BE2C (cell line): Measurements from ENCODE around the gene ARHGEF39. TPM values are rescaled to one million over a fixed set of nuclear protein-coding genes. Genes with fewer than 3 reads are reported as not detected.

Source experiments
- DNase-seq: peaks from one replicate; pipeline ENCODE4 v3.0.0-alpha.2; 2020
- H3K27me3 ChIP-seq: fragments of 250-450 bp; sonication (Bioruptor Pico); 2 replicates; pipeline ENCODE4 v1.5.1; 2020; ENCODE audit warnings: mild to moderate bottlenecking
- H3K36me3 ChIP-seq: fragments of 250-450 bp; sonication (Bioruptor Pico); 2 replicates; pipeline ENCODE4 v1.5.1; 2020; ENCODE audit warnings: mild to moderate bottlenecking
- H3K4me1 ChIP-seq: fragments of 250-450 bp; sonication (Bioruptor Pico); 2 replicates; pipeline ENCODE4 v1.5.1; 2020
- H3K4me3 ChIP-seq: 2 replicates; pipeline ENCODE4 v1.5.1; 2011; ENCODE audit warnings: low read depth, low read length
- H3K9me3 ChIP-seq: fragments of 250-450 bp; sonication (Bioruptor Pico); 2 replicates; pipeline ENCODE4 v1.5.1; 2020
- polyA plus RNA-seq: library from polyadenylated mRNA; unstranded; fragments of >200 nt; gene quantifications from one replicate; pipeline ENCODE4 v1.2.1, GENCODE V29; 2012; ENCODE audit warnings: low read depth, missing spikeins; ENCODE audit not compliant: insufficient read length, insufficient read depth
- TF ChIP-seq, protein P1 (sequence below): IDR thresholded peaks from 2 replicates; pipeline ENCODE4 v1.5.1; 2012; ENCODE audit warnings: mild to moderate bottlenecking, low read depth, low read length

Gene ARHGEF39, protein sequence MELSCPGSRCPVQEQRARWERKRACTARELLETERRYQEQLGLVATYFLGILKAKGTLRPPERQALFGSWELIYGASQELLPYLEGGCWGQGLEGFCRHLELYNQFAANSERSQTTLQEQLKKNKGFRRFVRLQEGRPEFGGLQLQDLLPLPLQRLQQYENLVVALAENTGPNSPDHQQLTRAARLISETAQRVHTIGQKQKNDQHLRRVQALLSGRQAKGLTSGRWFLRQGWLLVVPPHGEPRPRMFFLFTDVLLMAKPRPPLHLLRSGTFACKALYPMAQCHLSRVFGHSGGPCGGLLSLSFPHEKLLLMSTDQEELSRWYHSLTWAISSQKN
- 1.0 TPM for polyA plus RNA-seq

DNA sequence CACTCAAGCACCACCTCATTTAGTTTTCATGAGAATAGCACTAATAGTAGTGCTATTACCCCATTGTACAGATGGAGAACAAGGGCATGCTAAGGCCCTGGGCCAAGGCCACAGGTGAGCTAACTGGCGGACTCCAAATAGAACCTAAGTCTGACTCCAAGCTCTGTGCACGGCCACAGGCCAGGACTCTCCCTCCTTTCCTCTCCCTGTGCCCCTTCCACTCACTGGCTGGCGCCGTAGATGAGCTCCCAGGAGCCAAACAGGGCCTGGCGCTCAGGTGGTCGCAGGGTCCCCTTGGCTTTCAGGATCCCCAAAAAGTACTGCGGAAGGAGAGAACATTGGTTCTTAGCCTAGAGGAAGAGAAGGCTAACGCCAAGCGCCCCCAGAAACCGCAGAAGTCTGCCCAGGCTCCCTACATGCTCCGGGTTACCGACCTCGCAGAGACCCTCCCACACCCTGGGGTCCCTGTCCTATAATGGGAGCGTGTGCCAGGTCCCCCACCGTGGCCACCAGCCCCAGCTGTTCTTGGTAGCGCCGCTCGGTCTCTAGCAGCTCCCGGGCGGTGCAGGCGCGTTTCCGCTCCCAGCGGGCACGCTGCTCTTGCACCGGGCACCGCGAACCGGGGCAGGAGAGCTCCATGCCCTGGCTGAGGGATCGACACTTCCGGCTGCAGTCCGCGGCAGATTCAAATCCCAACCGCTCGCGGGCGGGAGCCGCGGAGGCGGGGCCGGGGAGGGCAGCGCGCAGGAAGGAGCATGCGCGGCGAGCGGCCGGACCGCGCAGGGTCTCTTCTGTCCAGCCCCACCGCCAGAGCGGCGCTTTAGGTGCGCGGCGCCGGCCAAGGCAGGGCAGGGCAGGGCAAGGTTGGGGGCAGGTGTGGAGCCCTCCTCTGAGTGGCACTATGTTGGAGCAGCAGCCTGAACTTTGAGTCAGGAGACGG is at the start of gene ARHGEF39:
Gene ARHGEF39 (minus strand): TSS at position 665 of the 940 bp plus-strand sequence. CDS start 26 bp downstream, at position 639.
- Histone ChIP-seq H3K4me3 (peak within 1 kb of the TSS; percentile 78), H3K36me3 (peaks cover 4% of the 10 kb centered on the region), H3K4me1 (no peaks in the 10 kb centered on the region), H3K9me3 (no peaks in the 10 kb centered on the region), H3K27me3 (no peaks in the 10 kb centered on the region)
- TF ChIP-seq, protein P1, sequence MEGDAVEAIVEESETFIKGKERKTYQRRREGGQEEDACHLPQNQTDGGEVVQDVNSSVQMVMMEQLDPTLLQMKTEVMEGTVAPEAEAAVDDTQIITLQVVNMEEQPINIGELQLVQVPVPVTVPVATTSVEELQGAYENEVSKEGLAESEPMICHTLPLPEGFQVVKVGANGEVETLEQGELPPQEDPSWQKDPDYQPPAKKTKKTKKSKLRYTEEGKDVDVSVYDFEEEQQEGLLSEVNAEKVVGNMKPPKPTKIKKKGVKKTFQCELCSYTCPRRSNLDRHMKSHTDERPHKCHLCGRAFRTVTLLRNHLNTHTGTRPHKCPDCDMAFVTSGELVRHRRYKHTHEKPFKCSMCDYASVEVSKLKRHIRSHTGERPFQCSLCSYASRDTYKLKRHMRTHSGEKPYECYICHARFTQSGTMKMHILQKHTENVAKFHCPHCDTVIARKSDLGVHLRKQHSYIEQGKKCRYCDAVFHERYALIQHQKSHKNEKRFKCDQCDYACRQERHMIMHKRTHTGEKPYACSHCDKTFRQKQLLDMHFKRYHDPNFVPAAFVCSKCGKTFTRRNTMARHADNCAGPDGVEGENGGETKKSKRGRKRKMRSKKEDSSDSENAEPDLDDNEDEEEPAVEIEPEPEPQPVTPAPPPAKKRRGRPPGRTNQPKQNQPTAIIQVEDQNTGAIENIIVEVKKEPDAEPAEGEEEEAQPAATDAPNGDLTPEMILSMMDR: peak; percentile 36
- DNase-seq: peak; percentile 88

DNA sequence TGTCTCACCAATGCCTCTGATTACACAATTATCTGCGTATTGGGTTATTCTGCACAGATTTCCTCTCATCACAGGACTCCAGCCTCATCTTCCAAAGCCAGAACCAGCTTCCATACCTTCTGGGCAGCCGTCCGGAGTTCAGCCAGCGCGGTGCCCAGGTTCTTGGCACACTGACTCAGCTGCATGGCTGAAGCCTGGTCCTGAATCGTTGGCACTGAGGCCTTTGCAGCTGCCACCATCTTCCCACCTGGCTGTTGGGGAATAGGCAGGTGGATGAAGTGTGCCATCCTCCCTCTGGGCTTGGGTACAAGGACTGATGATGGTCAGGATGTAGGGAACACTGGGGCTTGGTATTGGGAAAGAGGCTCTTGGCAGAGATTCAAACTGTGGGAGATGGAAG is 49.1 kb upstream of the ARHGEF39 start:
- TF ChIP-seq, protein P1: no peak
- DNase-seq: no peak
- no peak overlapping the region for H3K4me3 ChIP-seq
- no peaks in the 10 kb centered on the region for H3K4me1 ChIP-seq
- no peaks in the 10 kb centered on the region for H3K27me3 ChIP-seq
- H3K36me3 ChIP-seq: peaks cover 82% of the 10 kb centered on the region
- no peaks in the 10 kb centered on the region for H3K9me3 ChIP-seq

DNA sequence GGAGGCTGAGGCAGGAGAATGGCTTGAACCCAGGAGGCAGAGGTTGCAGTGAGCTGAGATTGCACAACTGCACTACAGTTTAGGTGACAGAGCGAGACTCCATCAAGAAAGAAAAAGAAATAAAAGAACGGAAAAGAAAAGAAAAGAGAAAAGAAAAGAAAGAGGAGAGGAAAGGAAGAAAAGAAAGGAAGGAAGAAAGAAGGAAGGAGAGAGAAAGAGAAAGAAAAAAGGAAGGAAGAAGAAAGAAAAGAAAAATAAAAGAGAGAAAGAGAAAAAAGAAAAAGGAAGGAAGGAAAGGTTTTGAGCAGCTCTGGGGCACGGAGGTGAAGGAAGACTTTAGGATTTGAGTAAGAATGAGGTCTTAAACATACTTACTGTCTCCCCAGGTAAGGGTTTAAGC is 48.6 kb upstream of the ARHGEF39 start:
- Histone ChIP-seq H3K36me3 (peaks cover 82% of the 10 kb centered on the region), H3K27me3 (no peaks in the 10 kb centered on the region), H3K4me3 (no peak overlapping the region), H3K4me1 (no peaks in the 10 kb centered on the region), H3K9me3 (no peaks in the 10 kb centered on the region)
- TF ChIP-seq, protein P1: no peak
- DNase-seq: no peak

DNA sequence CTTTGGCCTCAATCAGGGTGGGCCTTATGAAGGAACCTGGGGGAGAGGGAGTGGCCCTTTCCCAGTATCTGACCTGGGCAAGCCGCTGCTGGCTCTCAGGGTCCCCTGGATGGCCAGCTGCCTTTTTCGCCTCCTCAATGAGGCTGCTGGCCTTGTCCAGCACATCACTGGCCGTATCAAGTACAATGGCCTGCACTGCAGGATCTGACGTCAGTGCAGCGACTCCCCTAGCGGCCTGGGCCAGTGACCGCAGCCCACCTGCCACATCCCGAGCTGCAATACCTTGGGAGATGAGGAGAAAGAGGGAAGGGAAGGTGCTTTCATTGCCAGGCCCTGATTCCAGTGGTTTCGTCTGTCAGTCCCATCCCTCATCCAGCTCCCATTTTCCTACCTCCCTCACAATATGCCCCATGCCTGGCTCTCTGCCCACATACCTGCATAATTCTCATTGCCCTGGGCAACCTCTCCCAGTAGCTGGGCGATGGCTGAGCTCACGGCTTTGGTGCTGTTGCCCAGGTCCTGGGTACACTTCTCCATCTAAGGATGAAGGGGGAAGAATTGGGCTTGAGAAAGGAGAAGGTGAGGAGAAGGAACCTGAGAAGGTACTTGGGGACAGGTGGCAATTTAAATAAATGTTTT is 47.9 kb upstream of the ARHGEF39 start:
- DNase-seq: no peak
- peaks cover 82% of the 10 kb centered on the region for H3K36me3 ChIP-seq

DNA sequence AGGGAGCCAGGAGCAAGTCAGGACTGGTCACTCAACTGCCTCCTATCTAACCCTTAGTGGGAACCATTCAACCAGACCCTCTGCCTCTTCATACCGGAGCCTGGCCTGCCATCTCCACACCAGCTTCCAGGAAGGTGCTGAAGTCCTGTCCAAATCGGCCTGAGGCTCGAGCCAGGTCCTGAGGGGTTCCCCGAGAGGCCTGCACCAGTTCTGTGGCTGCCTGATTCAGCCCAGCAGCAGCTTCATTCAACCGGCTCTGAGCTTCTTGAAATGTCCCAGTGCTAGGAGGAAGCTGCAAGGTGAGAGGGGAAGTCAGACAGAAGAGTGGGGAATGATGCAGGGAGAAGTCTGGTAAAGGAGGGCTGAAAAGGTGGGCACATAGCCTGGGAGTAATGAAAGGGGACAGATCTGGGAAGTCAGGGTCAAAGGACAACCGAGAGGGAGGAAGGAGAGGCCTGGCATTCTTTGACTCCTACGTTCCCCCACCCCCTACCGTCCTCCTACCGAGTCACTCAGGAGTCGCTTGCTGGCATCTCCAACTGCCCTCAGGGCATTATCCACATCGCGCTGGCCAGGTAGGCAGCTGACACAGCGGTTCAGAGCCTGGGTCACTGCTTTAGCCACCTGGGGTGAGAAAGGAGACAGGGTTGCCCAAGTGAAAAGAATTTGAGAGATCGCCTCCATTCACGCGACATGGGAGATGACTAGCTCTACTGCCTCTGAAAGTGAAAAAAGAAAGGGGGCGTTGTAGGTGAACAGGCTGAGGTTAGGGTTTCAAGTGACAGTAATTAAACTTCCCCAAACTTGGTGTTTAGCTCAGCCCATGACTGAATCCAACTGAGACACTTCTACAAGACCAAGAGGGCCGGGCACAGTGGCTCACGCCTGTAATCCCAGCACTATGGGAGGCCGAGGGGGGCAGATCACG is 46.8 kb upstream of the ARHGEF39 start:
- DNase-seq: no peak
- Histone ChIP-seq H3K27me3 (no peaks in the 10 kb centered on the region), H3K4me1 (no peaks in the 10 kb centered on the region), H3K9me3 (no peaks in the 10 kb centered on the region), H3K4me3 (no peak overlapping the region), H3K36me3 (peaks cover 81% of the 10 kb centered on the region)
- TF ChIP-seq, protein P1: no peak

More for the DNA sequence above, 47.9 kb upstream of the ARHGEF39 start:
- Histone ChIP-seq H3K27me3 (no peaks in the 10 kb centered on the region), H3K4me1 (no peaks in the 10 kb centered on the region), H3K9me3 (no peaks in the 10 kb centered on the region), H3K4me3 (no peak overlapping the region)
- TF ChIP-seq, protein P1: no peak
